LoVo (cell line): ENCODE results near the gene ING4.

Experiments used
- DNase-seq: peaks from one replicate; pipeline ENCODE4 v3.0.0-alpha.2; 2016; ENCODE audit warnings: low spot score

ING4 gene

GRCh38 chr12:6688543-6688998 lies 25.7 kb upstream of the ING4 start:
- DNase-seq = peak; percentile 43

- no peak for DNase-seq
Observed at GRCh38 chr12:6685814-6686213, 22.9 kb upstream of the ING4 start.

- no peak for DNase-seq
Observed at GRCh38 chr12:6684609-6685008, 21.7 kb upstream of the ING4 start.

GRCh38 chr12:6676962-6677361 lies 14.0 kb upstream of the ING4 start:
- no peak for DNase-seq

- DNase-seq = no peak
Observed at GRCh38 chr12:6672143-6672542, 9.2 kb upstream of the ING4 start.

GRCh38 chr12:6667559-6668210 lies 4.8 kb upstream of the ING4 start:
- no peak for DNase-seq

- no peak for DNase-seq
Observed at GRCh38 chr12:6666211-6666610, 3.3 kb upstream of the ING4 start.

- DNase-seq = no peak
Observed at GRCh38 chr12:6664902-6665301, 2.0 kb upstream of the ING4 start.

GRCh38 chr12:6662602-6662905 lies 365 bp downstream of the ING4 start:
- no peak for DNase-seq

GRCh38 chr12:6653987-6654386 lies 8.9 kb downstream of the ING4 start:
- no peak for DNase-seq

- no peak for DNase-seq
Observed at GRCh38 chr12:6653342-6653741, 9.6 kb downstream of the ING4 start.

- no peak for DNase-seq
Observed at GRCh38 chr12:6652391-6652790, 10.5 kb downstream of the ING4 start.

- DNase-seq = no peak
Observed at GRCh38 chr12:6650832-6651231, 12.1 kb downstream of the ING4 start.

- peak; percentile 88 for DNase-seq
Observed at GRCh38 chr12:6647083-6647604, 15.8 kb downstream of the ING4 start, which contains the start of gene ACRBP. TSS of gene ACRBP (minus strand) at chr12:6647432. CDS start at chr12:6647366, 66 bp downstream.

- DNase-seq = no peak
Observed at GRCh38 chr12:6646276-6647082, 16.4 kb downstream of the ING4 start.

GRCh38 chr12:6644903-6645302 lies 18.0 kb downstream of the ING4 start:
- no peak for DNase-seq

- DNase-seq = no peak
Observed at GRCh38 chr12:6644257-6644596, 18.7 kb downstream of the ING4 start.

GRCh38 chr12:6643569-6644256 lies 19.2 kb downstream of the ING4 start:
- DNase-seq = no peak

GRCh38 chr12:6641131-6641530 lies 21.8 kb downstream of the ING4 start:
- DNase-seq = no peak

- DNase-seq = no peak
Observed at GRCh38 chr12:6640497-6640896, 22.4 kb downstream of the ING4 start.

GRCh38 chr12:6639151-6639801 lies 23.6 kb downstream of the ING4 start:
- no peak for DNase-seq

GRCh38 chr12:6638305-6638704 lies 24.6 kb downstream of the ING4 start:
- no peak for DNase-seq
